IPS DF 6.9 (cell line): ENCODE data around the gene SEPTIN2.
"Not testable (repeated sequence)": the region's sequence is repeated elsewhere in the genome, so short reads cannot be mapped to it uniquely, and the experiment has no call there.

Experiments
- DNase-seq: peaks from one replicate; pipeline ENCODE4 v3.0.0-alpha.2; 2013; ENCODE audit warnings: low read depth, low spot score
- H3K27ac ChIP-seq: one replicate; pipeline ENCODE4 v1.5.1; 2013; ENCODE audit warnings: low read length, control low read depth
- H3K27me3 ChIP-seq: 2 replicates; pipeline ENCODE4 v1.6.1; 2013; ENCODE audit warnings: mild to moderate bottlenecking, low read length; ENCODE audit not compliant: control insufficient read depth, insufficient read depth
- H3K36me3 ChIP-seq: 2 replicates; pipeline ENCODE4 v1.6.1; 2013; ENCODE audit warnings: low read length; ENCODE audit not compliant: control insufficient read depth, insufficient read depth
- H3K4me1 ChIP-seq: 2 replicates; pipeline ENCODE4 v1.6.1; 2013; ENCODE audit warnings: low read length; ENCODE audit not compliant: control insufficient read depth, insufficient read depth
- H3K4me3 ChIP-seq: 2 replicates; pipeline ENCODE4 v1.5.1; 2013; ENCODE audit warnings: mild to moderate bottlenecking, low read length
- H3K9me3 ChIP-seq: 2 replicates; pipeline ENCODE4 v1.6.1; 2013; ENCODE audit warnings: low read length, inconsistent platforms; ENCODE audit not compliant: control insufficient read depth, insufficient read depth
- WGBS: extraction: QIAGEN DNeasy Blood & Tissue Kit; methylation state at CpG from one replicate; pipeline ENCODE4 v1.1.7; 2013; ENCODE audit warnings: mixed read lengths, missing lambda C conversion rate; ENCODE audit not compliant: insufficient read length, insufficient coverage; 5-methylcytosine and 5-hydroxymethylcytosine counted together

The SEPTIN2 gene

GRCh38 chr2:241313543-241314095, 2.1 kb upstream of the SEPTIN2 start:
- Histone ChIP-seq H3K4me1 (no peaks in the 10 kb centered on the region), H3K4me3 (no peak overlapping the region), H3K36me3 (no peaks in the 10 kb centered on the region), H3K27ac (no peak overlapping the region), H3K9me3 (no peaks in the 10 kb centered on the region), H3K27me3 (no peaks in the 10 kb centered on the region)
- WGBS: no CpG with 5 or more reads among the region's 8 CpGs
- DNase-seq: no peak

- H3K36me3 ChIP-seq: no peaks in the 10 kb centered on the region
- H3K4me1 ChIP-seq: no peaks in the 10 kb centered on the region
- no CpG with 5 or more reads among the region's 38 CpGs for WGBS
- no peak overlapping the region for H3K27ac ChIP-seq
- no peak for DNase-seq
- H3K27me3 ChIP-seq: no peaks in the 10 kb centered on the region
- H3K9me3 ChIP-seq: no peaks in the 10 kb centered on the region
- H3K4me3 ChIP-seq: peak overlapping the region; percentile 64
These were observed 1.3 kb upstream of the SEPTIN2 start for GRCh38 chr2:241314226-241315092.

DNA sequence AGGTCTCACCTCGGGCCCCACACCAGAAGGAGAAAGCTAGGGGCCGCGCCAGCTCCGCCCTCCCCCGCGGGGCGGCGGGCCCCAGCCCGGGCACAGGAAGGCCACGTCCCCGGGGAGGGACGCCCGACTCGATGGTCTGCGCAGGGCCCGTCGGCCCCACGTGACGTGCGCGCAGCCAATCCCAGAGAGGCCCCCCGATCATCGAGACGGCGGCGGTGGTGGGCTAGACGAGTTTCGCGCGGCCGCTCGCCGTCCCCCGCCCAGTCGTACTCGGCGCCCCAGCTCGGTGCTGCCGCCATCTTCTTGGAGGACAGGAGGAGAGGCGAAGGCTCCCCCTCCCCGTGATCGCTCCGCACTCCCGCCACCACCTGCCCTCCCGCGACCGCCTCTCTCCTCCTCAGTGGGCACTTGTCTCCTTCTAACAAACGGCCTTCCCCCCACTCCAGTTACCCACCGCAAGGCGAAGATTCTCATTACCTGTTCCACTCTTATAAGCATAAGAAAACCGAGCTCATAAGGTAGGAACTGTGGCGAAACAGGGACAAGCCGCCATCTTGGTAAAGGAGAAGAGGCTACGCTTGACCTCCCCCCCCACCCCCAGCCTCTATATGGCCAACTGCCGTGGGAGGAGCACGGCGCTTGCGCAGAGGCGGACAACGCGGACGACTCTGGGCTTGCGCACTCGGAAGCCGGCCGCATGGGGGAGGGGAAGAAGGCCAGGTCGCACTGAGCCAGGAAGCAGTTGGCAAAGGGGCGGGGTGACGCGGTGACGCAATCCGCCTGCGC, 439 bp upstream of the SEPTIN2 start, which contains the start of gene HDLBP:
HDLBP (minus strand) TSS at position 580 of the 786 bp plus-strand sequence. CDS start 48,803 bp downstream, outside the sequence.
- no peaks in the 10 kb centered on the region for H3K4me1 ChIP-seq
- peak within 1 kb of the TSS; percentile 64 for H3K4me3 ChIP-seq
- DNase-seq: peak; percentile 99
- no peaks in the 10 kb centered on the region for H3K9me3 ChIP-seq
- H3K27ac ChIP-seq: no peak within 1 kb of the TSS
- no peaks in the 10 kb centered on the region for H3K27me3 ChIP-seq
- WGBS: no CpG with 5 or more reads among the region's 73 CpGs
- no peaks in the 10 kb centered on the region for H3K36me3 ChIP-seq

DNA sequence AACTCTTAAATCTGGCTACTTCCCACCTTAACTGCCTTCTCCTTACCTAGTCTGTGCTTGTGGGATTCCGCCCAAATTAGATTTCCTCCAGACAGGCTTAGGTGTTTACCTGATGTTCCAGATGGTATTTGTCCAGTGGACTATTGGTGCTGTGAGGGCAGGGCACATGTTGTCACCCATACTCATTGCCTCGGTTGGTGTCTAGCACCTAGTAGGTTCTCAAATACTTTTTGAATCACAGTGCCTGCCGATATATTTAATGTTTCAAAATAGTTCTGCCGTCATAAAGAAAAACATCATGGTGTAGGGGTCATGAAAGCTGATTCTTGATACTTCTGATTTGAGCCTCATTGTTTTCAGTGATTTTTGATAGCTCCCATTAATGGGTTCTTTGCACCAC, 1.1 kb downstream of the SEPTIN2 start:
- H3K9me3 ChIP-seq: no peaks in the 10 kb centered on the region
- H3K27me3 ChIP-seq: no peaks in the 10 kb centered on the region
- no CpG with 5 or more reads among the region's 4 CpGs for WGBS
- H3K4me3 ChIP-seq: peak overlapping the region; percentile 64; the same call in 1 of the 2 replicates
- H3K4me1 ChIP-seq: no peaks in the 10 kb centered on the region; the same call in 1 of the 2 replicates
- H3K27ac ChIP-seq: no peak overlapping the region
- DNase-seq: no peak
- H3K36me3 ChIP-seq: no peaks in the 10 kb centered on the region

DNA sequence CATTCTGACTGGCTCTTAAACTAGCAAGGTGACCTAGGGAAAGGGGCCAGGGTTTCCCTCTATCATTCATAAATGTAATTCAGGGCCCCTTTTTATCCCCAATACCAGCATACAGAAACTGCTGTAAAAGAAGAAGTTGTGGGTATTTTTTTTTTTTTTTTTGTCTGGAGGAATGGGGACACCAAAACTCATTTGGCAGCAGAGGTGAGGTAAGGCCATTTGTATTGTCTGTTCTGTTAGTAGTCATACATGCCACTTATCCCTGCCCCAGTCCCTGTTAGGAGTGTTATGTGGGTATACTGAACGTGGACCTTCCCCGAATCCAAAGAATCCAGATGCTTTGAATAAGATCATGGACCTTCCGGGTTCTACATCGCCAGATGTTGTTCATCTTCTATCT, 1.7 kb downstream of the SEPTIN2 start:
- Histone ChIP-seq H3K27ac (no peak overlapping the region), H3K9me3 (no peaks in the 10 kb centered on the region)

DNA sequence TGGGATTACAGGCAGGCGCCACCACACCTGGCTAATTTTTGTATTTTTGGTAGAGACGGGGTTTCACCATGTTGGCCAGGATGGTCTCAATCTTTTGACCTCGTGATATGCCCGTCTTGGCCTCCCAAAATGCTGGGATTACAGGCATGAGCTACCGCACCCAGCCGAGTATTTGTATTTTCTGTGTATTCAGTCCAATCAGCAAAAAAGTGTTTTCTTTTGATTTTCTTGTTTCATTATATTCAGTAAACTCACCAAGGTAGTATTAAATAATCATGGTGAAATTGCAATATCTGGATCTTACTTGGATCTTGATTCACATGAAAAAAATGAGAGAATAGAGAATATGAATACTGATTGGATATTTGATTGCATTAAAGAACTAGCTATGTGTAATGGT, 3.1 kb downstream of the SEPTIN2 start:
- H3K36me3 ChIP-seq, H3K4me3 ChIP-seq, H3K4me1 ChIP-seq, H3K9me3 ChIP-seq, H3K27me3 ChIP-seq, H3K27ac ChIP-seq, DNase-seq: not testable (repeated sequence)
- whole genome bisulfite sequencing: no CpG with 5 or more reads among the region's 6 CpGs

More for the DNA sequence above, 1.7 kb downstream of the SEPTIN2 start:
- Histone ChIP-seq H3K27me3 (no peaks in the 10 kb centered on the region), H3K4me1 (no peaks in the 10 kb centered on the region; the same call in 1 of the 2 replicates), H3K36me3 (no peaks in the 10 kb centered on the region), H3K4me3 (no peak overlapping the region; the same call in 1 of the 2 replicates)
- no CpG with 5 or more reads among the region's 4 CpGs for WGBS
- DNase-seq: no peak

DNA sequence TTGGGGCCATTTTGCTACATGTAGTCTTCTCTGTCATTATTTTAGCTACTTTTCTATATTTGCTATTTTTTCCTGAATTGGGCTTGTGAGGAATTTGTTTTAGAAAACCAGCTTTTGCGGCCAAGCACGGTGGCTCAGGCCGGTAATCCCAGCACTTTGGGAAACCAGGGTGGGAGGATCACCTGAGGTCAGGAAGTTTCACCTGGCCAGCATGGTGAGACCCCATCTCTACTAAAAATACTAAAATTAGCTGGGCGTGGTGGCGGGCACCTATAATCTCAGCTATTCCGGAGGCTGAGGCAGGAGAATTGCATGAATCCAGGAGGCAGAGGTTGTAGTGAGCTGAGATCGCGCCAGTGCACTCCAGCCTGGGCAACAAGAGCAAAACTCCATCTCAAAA, 4.7 kb downstream of the SEPTIN2 start:
- Histone ChIP-seq H3K4me3 (no peak overlapping the region), H3K4me1 (no peaks in the 10 kb centered on the region; the same call in 1 of the 2 replicates), H3K9me3 (no peaks in the 10 kb centered on the region), H3K27ac (no peak overlapping the region), H3K36me3 (no peaks in the 10 kb centered on the region; the same call in 1 of the 2 replicates), H3K27me3 (no peaks in the 10 kb centered on the region)
- no peak for DNase-seq
- no CpG with 5 or more reads among the region's 8 CpGs for WGBS

DNA sequence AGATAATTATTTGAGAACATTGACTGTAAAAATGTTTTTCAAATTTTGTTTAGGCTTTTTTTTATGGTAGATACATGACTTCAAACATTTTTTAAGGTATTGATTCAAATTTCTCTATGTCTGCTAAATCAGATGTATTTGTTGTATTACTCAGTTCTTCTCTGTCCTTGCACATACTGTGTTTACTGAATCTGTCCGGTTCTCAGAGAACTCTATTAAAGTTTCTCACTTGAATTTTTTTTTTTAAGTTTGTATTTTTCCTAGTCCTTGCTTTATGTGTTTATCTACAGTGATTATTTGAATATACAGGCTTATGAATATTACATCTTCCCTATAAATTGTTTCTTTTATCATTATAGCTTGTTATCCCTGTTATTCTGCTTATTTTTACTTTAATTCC, 5.3 kb downstream of the SEPTIN2 start:
- WGBS: no CpG with 5 or more reads among the region's 1 CpG
- Histone ChIP-seq H3K27me3 (no peaks in the 10 kb centered on the region), H3K9me3 (no peaks in the 10 kb centered on the region), H3K4me1 (no peaks in the 10 kb centered on the region; the same call in 1 of the 2 replicates), H3K4me3 (no peak overlapping the region), H3K36me3 (no peaks in the 10 kb centered on the region; the same call in 1 of the 2 replicates), H3K27ac (no peak overlapping the region)
- no peak for DNase-seq

DNA sequence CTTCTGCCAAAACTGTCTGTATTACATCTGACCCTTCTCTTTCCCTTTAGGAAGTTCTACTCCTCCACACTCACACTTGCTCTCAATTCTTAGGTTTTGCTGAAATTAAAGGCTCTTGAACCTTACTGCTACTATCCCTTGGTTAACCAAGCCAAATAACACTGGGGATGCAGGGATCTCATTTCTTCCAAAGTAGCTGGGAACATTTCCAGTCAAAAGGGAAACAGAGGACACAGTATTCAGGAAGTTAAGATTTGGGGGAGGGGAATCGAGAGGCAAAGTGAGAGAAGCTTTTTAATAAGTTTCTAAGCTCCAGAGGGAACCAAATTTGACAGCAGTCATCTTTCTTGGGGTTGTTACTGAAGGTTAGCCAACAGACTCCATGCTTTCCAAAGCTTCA, 6.2 kb downstream of the SEPTIN2 start:
- Histone ChIP-seq H3K27me3 (no peaks in the 10 kb centered on the region), H3K36me3 (peaks cover 4% of the 10 kb centered on the region; the same call in 1 of the 2 replicates), H3K4me3 (no peak overlapping the region), H3K27ac (no peak overlapping the region), H3K4me1 (no peaks in the 10 kb centered on the region; the same call in 1 of the 2 replicates), H3K9me3 (no peaks in the 10 kb centered on the region)
- no peak for DNase-seq
- WGBS: no CpG with 5 or more reads among the region's 1 CpG

GRCh38 chr2:241323778-241324177, 8.1 kb downstream of the SEPTIN2 start:
- no CpG with 5 or more reads among the region's 5 CpGs for WGBS
- no peaks in the 10 kb centered on the region for H3K9me3 ChIP-seq
- H3K4me1 ChIP-seq: no peaks in the 10 kb centered on the region; the same call in 1 of the 2 replicates
- no peaks in the 10 kb centered on the region for H3K27me3 ChIP-seq
- no peak for DNase-seq
- peaks cover 5% of the 10 kb centered on the region; the same call in 1 of the 2 replicates for H3K36me3 ChIP-seq
- no peak overlapping the region for H3K4me3 ChIP-seq
- no peak overlapping the region for H3K27ac ChIP-seq
